ENCODE results near the gene PRR15L. TPM values are rescaled to one million over a fixed set of nuclear protein-coding genes. Genes with fewer than 3 reads are reported as not detected.

The PRR15L gene
- total and polyA plus RNA-seq, 2 of the 8 experiments (the other 6 are each of a cell fraction or from before 2014, with no cell fraction given) = 0.26 to 1.1 TPM

DNA sequence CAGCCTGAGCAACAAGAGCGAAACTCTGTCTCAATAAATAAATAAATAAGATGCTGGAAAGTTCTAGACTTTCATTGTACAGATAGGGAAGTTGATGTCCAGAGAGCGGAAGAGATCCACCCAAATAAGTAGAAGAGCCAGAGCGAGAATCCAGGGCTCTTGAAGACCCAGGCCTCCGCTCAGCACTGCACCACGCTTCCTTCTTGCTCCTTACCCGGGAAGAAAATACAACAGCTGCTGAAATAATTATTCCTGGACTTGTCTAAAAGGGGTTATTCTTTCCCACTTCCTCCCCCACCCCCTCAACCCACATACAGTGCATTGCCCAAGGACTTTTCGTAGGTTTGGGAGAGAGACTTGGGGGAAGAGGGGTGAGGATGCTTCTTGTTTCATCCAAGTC is 39.9 kb upstream of the PRR15L start (continued):
- TF ChIP-seq CTBP2 (IDR thresholded peaks at IDR 0.05; ENCODE audit: borderline replicate concordance, insufficient read depth, insufficient read length, low read length) = no peak
- TF ChIP-seq CBX5 (IDR thresholded peaks at IDR 0.05; ENCODE audit: low read depth, low read length) = no peak
- no peak for TF ChIP-seq GABPA (IDR thresholded peaks at IDR 0.05; ENCODE audit: borderline replicate concordance, insufficient read depth, low read length)
- TF ChIP-seq KDM1A (IDR thresholded peaks at IDR 0.05; ENCODE audit: borderline replicate concordance, low read length) = no peak

Data from H1 (cell line).